Stimulated activated CD8-positive, alpha-beta memory T cell treated with anti-CD3 and anti-CD28 coated beads, Interleukin-2, amount 100 ng/mL, for 48 hours (primary cell): Measurements from ENCODE around the gene ESR2.
"Not testable (repeated sequence)": the region's sequence is repeated elsewhere in the genome, so short reads cannot be mapped to it uniquely, and the experiment has no call there.

Experiments used
- DNase-seq, 2 donors: peaks; one replicate each; pipeline ENCODE4 v3.0.0-alpha.2; 2020; ENCODE audit warnings: low read depth in 2 of 2

Gene ESR2

DNA sequence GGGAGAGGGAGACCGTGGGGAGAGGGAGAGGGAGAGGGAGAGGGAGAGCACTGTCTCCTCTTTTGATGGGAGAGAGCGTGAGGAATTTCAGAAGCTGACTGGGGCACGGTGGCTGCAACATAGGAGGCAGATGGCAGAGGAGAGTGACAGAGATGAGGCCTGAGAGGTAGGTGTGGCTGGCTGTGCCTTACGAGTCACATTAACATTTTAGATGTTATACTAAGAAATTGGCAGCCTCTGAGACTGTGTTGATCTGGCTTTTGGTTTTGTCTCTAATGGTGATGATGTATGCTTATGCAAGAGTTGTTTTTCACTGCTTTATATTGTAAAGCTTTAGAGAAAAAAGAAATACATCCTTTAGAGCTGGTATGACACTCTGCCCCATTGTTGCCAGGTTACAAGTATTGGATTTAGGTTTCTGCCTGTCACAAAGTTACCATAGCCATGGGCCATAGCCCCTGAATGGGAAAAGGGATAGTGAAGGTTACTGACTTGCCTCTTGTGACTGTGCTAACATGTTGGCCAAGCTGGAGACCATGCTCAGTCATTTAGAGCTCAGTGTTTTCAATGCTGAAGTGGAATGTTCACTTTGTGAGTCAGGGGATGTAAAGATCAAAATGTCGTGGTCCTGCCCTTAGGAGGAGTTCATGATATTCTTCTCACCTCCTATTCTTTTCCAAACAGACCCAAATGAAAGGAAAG is 255.2 kb downstream of the ESR2 start:
- no peak for DNase-seq

GRCh38 chr14:64037869-64038745 is 256.1 kb downstream of the ESR2 start:
- DNase-seq, result not testable (repeated sequence)

DNA sequence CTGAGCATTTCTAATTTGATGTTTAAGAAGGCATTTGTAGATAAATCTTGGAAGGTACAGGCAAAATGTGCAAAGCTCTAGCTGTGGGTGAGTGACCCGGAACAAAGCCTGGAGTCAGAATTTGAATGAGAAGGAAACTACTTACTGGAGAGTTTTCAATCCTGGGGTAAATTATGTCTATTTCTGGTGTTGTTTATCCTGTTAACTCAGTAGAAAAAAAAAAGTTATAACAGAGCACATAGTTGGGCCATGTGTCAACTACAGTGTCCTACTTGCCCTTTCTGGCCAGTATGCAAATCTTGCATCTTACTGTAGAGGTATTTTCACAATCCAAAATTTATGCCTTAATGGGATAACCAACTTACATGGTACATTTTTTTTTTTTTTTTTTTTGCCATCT is 259.0 kb downstream of the ESR2 start:
- no peak for DNase-seq
